ENCODE results near the gene NLRP1.

GRCh38 chr17:5553479-5553878 lies 30.8 kb downstream of the NLRP1 start:
- TF ChIP-seq CTCF (IDR thresholded peaks at IDR 0.05; ENCODE audit: low read depth, low read length) (no peak), EZH2phosphoT487 (IDR thresholded peaks at IDR 0.05; ENCODE audit: low read depth) (no peak)

Data from OCI-LY3 (cell line).